Erythroblast (primary cell): ENCODE measurements around the gene ARMS2.

Experiments
- GATA1 ChIP-seq: IDR thresholded peaks from 2 replicates; pipeline ENCODE4 v1.6.1; 2011; ENCODE audit warnings: low read depth, mild to moderate bottlenecking, control low read depth, low read length, moderate library complexity
- POLR2A ChIP-seq: IDR thresholded peaks from 2 replicates; pipeline ENCODE4 v1.6.1; 2011; ENCODE audit warnings: mild to moderate bottlenecking, low read length

- TF ChIP-seq POLR2A (no peak), GATA1 (no peak)
These were observed 19.8 kb downstream of the ARMS2 start for GRCh38 chr10:122474131-122474818.
